Activated CD4-positive, alpha-beta T cell treated with anti-CD3 and anti-CD28 coated beads for 4 hours (primary cell): Measurements from ENCODE around the gene MACC1.
"Not testable (repeated sequence)": the region's sequence is repeated elsewhere in the genome, so short reads cannot be mapped to it uniquely, and the experiment has no call there.

Experiments
- DNase-seq, 2 donors: peaks; one replicate each; pipeline ENCODE4 v3.0.0-alpha.2; 2020

Gene MACC1

GRCh38 chr7:20203316-20203715, 13.9 kb downstream of the MACC1 start:
- DNase-seq: no peak

DNA sequence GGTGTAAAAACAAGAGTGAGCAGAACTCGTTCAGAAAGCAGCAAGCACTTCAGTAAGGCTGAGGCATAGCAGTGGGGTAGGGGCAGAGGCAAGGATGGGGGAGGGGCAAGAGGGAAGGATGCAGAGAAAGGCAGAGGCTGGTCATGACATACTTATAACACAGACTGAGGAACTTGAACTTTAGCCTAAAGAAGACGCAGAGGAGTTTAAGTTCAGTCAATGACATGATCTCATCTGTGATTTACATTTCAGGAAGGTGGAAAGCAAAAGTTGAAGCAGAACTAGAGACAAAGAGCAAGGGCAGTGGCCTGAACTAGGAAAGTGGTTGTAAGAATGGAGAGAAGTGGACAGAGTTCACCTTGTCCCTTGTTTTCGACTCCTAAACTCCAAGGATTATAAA, 15.8 kb downstream of the MACC1 start:
- DNase-seq: no peak

DNA sequence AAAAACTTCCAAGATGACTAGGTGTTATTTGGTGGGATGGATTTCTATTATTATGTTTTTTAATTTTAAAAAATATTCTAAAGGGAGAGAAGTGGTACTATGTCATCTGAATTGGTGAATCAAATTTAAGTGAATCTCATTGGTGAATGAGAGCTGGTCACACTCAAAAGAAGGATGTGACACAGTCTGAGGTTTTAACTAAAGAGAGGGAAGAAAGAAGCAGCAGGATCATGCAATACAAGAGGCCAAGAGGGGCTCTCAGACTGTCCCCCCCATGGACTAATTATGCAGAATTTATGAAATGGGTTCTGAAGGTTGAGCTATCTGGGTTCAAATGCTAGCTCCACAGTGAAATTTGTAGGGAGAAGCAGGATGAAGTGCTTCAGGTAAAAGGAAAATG, 16.2 kb downstream of the MACC1 start:
- DNase-seq: no peak

- DNase-seq: no peak
These were observed 16.8 kb downstream of the MACC1 start for GRCh38 chr7:20200361-20200760.

- no peak for DNase-seq
These were observed 18.0 kb downstream of the MACC1 start for GRCh38 chr7:20199015-20199737.

GRCh38 chr7:20198260-20198659, 18.9 kb downstream of the MACC1 start:
- no peak for DNase-seq

DNA sequence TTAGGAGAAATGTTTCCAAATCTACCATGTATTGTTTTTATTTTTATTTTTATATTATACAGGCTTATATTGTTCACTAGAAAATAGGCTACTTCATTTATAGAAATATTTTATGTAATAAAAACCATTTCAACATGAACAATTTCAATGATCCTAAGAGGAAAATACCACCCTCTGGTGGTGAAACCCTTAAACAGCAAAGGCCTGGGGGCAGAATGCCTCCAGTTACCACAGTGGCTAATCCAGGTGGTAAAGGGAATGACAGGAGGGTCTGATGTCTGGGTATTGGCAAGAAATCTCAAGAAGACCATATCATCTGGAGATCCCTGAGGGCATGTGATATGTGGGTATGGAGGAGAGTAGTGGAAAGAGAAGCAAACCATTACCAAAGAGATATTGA, 19.3 kb downstream of the MACC1 start:
- no peak for DNase-seq

DNA sequence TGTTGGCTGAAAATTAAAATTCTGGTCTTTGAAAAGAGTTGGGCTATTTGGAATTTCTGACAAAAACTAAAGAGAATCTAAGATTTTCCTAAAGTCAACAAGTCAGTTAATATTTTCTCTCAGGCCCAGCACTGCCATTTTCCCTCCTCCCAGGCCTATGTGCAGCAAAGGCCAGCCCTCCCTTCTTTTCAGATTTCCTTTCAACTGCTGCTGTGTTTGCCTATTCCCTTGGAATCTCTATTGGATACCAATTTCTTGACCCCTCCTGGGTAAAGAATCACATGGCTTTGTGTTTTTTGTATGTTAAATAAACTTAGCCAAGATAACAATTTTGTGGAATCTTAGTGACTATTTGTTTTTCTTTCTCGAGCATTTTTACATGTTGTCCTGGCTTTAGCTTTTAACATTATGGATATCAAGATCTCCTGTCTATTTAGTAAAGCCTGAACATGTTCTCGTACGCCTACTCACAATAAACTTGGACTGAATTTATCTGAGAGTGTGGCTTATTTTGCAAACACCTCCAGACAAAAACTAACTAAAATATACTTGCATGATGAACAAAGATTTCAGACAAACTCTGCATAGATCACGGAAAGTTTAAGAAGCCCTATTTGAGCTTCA, 19.9 kb downstream of the MACC1 start:
- DNase-seq: no peak

- DNase-seq: no peak
These were observed 22.7 kb downstream of the MACC1 start for GRCh38 chr7:20194343-20194995.

DNA sequence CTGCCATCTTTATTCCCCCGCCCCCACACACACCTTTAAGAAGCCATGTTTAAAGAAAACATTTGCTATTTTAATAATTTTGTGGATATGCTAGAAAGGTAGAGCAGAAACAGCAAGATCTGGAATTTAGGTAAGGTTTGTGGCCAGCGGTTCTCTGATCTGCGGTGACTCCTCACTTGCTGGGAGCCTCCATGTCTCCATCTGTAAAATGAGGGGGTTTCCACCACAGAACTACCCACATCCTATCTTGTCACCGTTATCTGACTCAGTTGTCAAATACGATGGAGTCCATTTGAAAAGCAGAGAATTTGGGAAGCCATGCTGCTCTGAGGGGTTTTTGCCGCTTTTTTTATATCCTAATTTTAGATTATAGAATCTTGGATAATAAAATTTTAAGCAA, 23.3 kb downstream of the MACC1 start:
- no peak for DNase-seq

- no peak for DNase-seq
These were observed 23.9 kb downstream of the MACC1 start for GRCh38 chr7:20193242-20193777.

GRCh38 chr7:20191391-20191869, 25.8 kb downstream of the MACC1 start:
- DNase-seq: no peak

DNA sequence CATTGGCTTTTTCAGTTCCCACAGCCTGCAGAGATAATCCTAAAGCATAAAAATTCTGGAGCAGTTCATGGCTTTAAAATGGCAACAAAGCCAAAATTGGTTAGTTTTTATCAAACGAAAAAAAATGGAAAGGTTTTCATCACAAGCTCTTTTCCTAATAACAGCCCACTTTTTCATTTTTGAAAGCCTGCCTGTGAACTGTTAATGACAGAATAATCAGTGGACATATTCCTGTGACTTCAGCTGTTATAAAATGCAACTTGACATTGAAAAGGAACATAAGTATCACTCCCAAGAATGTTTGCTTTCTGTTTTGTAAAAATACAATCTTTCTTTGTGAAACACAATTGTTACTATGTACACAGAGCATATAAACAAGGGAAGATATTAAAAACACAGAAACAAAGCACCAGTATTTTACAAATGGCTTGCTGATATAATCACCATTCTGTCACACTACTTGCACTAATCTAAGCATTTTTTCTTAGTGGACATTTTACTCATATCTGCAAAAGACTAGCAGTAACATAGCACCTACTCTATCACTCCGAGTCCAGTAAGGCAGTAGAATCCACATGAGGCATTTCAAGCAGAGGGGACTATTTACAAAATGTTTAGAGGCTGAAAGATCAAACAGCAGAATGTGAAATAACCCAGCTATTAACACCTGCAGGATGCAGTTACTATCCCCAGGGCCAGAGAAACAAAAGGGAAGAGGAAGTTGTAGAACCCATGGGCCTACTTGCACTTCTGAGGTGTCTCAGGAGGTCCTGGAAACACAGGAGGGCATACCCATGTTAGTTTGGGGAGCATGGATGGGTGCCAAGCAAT, 26.4 kb downstream of the MACC1 start:
- DNase-seq: no peak

DNA sequence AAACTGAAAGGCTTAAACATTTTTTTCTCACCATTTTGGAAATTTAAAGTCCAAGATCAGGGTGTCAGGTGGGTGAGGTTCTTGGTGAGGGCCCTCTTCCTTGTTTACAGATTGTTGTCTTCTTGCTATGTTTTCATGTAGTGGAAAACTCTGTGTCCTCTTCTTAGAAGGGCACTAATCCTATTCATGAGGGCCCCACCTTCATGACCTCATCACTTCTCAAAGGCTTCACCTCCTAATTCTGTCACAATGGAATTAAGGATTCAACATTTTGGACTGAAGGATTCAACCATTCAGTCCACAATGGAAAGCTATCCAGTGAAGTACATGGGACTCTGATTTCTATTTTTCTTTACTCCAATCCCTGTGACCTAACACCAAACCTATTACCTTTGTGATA, 27.3 kb downstream of the MACC1 start:
- no peak for DNase-seq

DNA sequence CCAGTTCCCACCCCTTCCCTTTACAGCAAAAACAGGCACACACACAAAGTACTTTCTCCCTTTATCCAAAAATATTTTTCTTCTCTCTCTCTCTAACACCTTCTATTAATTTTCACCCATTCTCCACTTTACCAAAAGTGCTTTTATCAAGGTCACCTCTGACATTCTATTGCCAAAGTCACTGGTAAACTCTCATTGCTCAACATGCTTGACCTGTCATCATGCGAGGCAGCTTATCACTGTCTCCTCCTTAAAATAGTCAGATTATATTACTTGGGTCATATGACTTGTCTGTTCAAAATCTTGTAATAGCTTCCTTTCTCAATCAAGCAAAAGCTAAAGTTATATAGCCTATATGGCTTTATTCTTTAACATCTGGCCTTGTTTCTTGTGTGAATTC, 28.6 kb downstream of the MACC1 start:
- no peak for DNase-seq

DNA sequence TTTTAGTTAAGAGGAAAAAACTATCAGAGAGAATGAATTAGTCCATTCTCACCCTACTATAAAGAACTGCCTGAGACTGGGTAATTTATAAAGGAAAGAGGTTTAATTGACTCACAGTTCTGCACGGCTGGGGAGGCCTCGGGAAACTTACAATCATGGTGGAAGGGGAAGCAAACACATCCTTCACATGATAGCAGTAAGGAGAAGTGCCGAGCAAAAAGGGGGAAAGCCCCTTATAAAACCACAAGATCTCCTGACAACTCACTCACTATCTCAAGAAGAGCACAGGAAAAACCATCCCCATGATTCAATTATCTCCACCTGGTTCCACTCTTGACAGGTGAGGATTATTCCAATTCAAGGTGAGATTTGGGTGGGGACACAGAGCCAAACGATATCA, 29.3 kb downstream of the MACC1 start:
- DNase-seq: not testable (repeated sequence)

GRCh38 chr7:20185988-20186387, 31.2 kb downstream of the MACC1 start:
- no peak for DNase-seq

- DNase-seq: no peak
These were observed 34.1 kb downstream of the MACC1 start for GRCh38 chr7:20183086-20183485.

GRCh38 chr7:20176578-20177242, 40.5 kb downstream of the MACC1 start:
- DNase-seq: no peak

DNA sequence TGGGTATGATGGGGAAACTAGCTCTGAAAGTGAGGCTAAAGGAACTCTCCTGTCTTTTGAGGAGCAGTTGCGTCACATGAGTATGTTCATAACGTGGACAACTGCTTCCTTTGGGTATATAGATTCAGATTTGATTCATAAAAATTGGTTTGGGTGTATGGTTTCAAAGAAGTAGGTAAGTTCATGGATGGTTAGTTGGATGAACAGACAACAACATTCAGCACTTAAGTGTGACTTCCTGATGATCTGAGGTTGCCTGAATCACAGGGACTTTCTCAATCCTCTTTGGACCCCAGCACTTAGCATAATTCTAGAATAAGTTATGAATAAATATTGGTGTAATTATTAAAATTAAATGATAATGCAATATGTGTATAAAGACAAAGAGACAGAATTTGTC, 43.4 kb downstream of the MACC1 start:
- DNase-seq: no peak

DNA sequence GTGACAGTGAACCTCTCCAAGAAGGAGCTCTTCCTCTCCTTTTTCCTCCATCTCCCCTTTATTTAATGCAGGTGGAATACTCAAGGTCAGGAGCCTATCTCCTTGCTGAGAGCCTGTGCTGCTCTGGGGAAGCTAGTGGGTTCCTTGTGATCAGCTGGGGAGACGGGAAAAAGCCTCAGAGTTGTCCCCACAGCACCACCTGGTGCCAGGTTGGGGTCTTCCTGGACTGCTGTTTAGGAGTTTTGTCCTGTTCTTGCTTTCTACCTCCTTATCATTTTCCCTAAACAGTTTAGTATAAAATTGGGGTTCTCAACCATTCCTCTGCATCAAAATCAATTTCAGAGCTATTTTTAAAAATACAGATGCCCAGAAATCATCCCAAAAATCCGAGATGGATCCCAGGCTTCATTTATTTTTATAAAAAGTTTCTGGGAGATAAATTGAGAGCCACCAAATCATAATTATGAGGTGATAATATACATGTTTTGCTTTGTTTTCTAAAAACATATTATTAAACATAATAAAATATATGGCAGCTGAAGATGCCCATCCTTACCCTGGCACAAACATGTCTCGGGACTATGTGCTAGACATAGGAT, 44.3 kb downstream of the MACC1 start:
- DNase-seq: no peak

DNA sequence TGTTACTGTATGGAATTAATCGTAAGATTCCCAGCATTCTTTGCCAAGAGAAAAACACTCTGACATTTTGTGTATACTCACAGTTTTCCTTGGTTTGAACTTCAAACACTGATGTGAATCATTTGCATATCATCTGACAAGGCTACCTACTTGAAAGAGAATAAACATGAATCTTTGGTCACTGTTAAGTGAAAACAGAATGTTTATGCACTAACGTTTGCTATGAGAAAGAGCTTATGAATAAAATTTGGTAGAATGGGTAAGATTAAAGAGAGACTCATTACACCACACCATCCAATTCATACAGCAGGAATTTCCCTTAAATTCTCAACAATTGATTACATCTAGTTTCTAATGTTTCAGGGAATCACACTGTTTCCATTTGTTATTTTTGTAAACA, 46.6 kb downstream of the MACC1 start:
- no peak for DNase-seq
